Suppressor macrophage (primary cell): ENCODE data around the gene KRTAP4-6.
A peak's percentile ranks its signal among the peaks of the same experiment; 100 is the strongest.
"Not testable (repeated sequence)": the region's sequence is repeated elsewhere in the genome, so short reads cannot be mapped to it uniquely, and the experiment has no call there.

Source experiments
- DNase-seq, 4 experiments: peaks; one replicate each; pipeline ENCODE4 v3.0.0-alpha.2; 2020 to 2022
- total RNA-seq, 17 experiments: gene quantifications; one replicate each; lab custom pipeline; 2026; ENCODE audit warnings: mixed read lengths in 6 of 17, inconsistent platforms in 3 of 17; lab: John Stamatoyannopoulos, UW

The KRTAP4-6 gene
- total RNA-seq: 0 to 0.11 (median 0) reads per million in 17 experiments

DNA sequence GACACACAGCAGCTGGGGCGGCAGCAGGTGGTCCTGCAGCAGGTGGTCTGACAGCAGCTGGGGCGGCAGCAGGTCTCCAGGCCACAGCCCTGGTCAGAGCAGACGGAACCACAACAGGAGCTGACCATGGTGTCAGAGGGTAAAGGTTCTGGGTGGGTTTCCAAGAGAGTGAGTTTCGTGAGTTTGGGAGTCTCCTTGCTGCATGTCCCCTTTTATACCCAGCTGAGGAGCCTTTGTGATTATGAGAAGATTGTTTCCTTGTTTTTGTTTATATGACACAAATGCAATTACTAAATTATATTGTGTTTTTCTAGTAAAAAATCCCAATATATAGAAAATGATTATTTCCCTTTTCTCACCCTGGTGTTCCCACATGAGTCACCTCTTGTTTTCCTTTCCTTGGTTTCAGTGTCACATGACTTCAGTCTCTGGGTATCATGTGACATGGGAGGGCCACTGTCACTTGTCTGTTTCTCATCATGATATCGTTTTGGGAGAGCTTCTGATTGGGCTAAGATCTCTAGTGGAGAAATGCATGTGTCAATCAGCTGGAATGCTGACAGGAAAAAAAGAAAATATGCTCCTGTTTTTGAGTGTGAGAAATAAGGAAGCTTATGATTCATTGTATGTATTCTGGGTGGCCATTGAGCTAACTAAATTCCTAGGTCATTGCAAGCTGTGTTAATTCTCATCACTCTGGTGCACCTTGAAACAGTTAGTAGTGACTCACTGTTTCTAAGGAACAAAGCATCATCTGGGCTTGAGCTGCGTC, at the start of gene KRTAP4-6:
KRTAP4-6 (minus strand) TSS at position 185 of the 772 bp plus-strand sequence; CDS start at position 128, 57 bp downstream.
- DNase-seq: peak; percentile 20 to 49 (median 32)

- DNase-seq: not testable (repeated sequence)
Measured at GRCh38 chr17:41189837-41190318, 49.5 kb upstream of the KRTAP4-6 start, which contains the start of gene KRTAP9-1. KRTAP9-1 (plus strand) TSS chr17:41189887; CDS start chr17:41189887, 0 bp downstream.

DNA sequence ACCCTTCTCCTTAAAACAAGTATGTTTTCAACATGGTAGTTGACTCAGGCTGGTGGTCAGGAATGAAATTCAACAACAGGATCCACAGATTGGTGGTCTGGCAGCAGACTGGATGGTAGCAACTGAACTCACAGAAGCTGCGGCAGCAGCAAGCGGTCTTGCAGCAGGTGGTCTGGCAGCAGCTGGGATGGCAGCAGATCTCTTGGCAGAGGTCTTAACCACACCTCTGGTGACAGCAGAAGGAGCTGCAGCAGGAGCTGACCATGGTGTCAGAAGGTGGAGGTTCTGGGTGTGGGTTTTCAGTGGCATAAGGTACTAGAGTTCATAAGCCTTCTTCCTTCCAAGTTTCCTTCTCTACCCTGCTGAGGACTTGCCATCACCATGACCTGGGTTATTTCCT, 46.5 kb upstream of the KRTAP4-6 start:
- no peak for DNase-seq

GRCh38 chr17:41185001-41185400, 44.7 kb upstream of the KRTAP4-6 start:
- no peak for DNase-seq

- DNase-seq: no peak
Measured at GRCh38 chr17:41184480-41184961, 44.2 kb upstream of the KRTAP4-6 start, which contains the start of gene KRTAP4-1. KRTAP4-1 (minus strand) TSS chr17:41184911; CDS start chr17:41184854, 57 bp downstream.

DNA sequence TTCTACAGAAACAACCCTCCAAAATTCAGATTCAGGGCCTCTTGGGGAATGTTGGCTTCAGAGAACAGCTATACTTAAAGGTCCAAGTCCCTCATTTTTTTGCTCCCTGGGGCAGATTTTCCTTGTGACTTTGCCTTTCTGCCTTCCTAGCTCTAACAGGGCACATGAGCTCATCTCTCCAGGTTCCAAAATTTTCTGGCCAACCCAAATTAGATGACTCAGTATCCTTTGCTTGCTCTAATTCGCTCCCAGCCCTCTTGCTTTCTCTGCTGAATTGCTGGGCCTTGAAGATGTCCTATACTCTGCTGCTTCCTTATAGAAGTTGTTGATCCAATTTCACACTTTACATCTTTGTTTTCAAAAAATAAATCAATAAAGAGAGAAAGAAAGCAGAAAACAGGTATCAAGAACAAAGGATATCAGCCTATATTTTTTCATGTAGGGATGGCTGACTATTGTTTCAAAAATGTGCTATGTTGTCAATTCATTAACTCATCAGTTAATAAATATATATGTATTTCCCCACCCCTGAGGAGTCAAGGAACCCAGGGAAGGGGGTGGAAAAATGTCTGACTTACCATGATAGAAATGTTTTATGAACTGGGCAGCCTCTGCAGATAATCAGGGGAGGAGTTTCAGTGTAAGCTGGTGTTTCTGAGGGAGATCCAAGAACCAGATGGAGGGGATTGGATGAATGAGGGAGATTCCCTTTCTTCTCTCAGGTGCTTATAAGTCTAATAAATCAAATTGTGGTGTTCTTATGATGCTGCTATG, 38.7 kb upstream of the KRTAP4-6 start:
- no peak for DNase-seq

GRCh38 chr17:41178341-41178740, 38.0 kb upstream of the KRTAP4-6 start:
- DNase-seq: peak; percentile 50 to 81 (median 68)

- DNase-seq: no peak
Measured at GRCh38 chr17:41177727-41178271, 37.5 kb upstream of the KRTAP4-6 start, which contains the start of gene KRTAP4-2. KRTAP4-2 (minus strand) TSS chr17:41178221; CDS start chr17:41178164, 57 bp downstream.

- DNase-seq: peak in 3 of 4 experiments; percentile 16 to 52 (median 18)
Measured at GRCh38 chr17:41176744-41177387, 36.5 kb upstream of the KRTAP4-6 start.

GRCh38 chr17:41171886-41172285, 31.5 kb upstream of the KRTAP4-6 start:
- no peak for DNase-seq

GRCh38 chr17:41168121-41168520, 27.8 kb upstream of the KRTAP4-6 start, which contains the start of gene KRTAP4-3:
KRTAP4-3 (minus strand) TSS chr17:41168221; CDS start chr17:41168172, 49 bp downstream.
- DNase-seq: no peak

DNA sequence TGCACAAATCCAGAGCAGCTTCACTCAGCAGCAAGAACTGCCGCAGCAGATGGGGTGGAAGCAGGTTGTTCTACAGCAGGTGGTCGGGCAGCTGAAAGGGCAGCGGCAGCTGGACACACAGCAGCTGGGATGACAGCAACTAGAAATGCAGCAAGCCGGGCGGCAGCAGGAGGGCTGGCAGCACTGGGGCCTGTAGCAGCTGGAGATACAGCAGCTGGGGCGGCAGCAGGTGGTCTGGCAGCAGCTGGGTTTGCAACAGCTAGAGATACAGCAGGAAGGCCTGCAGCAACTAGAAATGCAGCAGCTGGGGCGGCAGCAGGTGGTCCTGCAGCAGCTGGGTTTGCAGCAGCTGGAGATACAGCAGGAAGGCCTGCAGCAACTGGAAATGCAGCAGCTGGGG, 27.2 kb upstream of the KRTAP4-6 start:
- no peak for DNase-seq

GRCh38 chr17:41163828-41164227, 23.5 kb upstream of the KRTAP4-6 start:
- no peak for DNase-seq

DNA sequence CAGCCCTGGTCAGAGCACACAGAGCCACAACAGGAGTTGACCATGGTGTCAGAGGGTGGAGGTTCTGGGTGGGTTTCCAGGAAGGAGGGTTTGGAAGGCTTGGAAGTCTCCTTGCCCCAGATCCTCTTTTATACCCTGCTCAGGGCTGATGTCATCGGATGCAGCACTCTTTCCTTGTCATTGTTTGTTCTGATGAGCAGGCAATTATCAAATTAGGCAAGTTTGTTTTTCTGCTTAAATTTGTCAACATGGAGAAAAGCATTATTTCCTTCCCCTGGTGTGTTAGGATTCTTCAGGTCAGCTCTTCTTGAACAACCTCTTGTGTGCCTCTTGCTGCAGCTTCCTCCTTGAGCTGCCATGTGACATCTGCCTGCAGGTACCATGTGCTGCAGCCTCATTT, 20.3 kb upstream of the KRTAP4-6 start, which contains the start of gene KRTAP4-4:
KRTAP4-4 (minus strand) TSS at position 101 of the 400 bp plus-strand sequence; CDS start at position 44, 57 bp downstream.
- no peak for DNase-seq

DNA sequence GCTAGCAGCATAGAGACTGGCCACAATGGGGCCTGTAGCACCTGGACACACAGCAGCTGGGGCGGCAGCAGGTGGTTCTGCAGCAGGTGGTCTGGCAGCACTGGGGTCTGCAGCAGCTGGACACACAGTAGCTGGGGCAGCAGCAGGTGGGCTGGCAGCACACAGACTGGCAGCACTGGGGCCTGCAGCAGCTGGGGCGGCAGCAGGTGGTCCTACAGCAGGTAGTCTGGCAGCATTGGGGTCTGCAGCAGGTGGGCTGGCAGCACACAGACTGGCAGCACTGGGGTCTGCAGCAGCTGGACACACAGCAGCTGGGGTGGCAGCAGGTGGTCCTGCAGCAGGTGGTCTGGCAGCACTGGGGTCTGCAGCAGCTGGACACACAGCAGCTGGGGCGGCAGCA, 19.8 kb upstream of the KRTAP4-6 start:
- DNase-seq: not testable (repeated sequence)

GRCh38 chr17:41153856-41154255, 13.5 kb upstream of the KRTAP4-6 start:
- DNase-seq: peak; percentile 15 to 61 (median 48)

GRCh38 chr17:41151525-41151924, 11.2 kb upstream of the KRTAP4-6 start:
- no peak for DNase-seq

GRCh38 chr17:41150026-41150425, 9.7 kb upstream of the KRTAP4-6 start:
- no peak for DNase-seq

DNA sequence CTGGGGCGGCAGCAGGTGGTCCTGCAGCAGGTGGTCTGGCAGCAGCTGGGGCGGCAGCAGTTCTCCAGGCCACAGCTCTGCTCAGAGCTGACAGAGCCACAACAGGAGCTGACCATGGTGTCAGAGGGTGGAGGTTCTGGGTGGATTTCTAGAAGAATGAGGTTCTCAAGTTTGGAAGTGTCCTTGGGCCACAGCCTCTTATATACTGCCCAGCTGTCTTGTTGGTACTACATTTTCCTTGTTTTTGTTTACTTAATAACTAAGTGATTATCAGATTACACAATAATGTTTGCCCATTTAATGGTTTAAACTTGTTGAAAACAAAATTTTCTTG, 9.3 kb upstream of the KRTAP4-6 start, which contains the start of gene KRTAP4-5:
KRTAP4-5 (minus strand) TSS at position 174 of the 334 bp plus-strand sequence; CDS start at position 116, 58 bp downstream.
- no peak for DNase-seq

GRCh38 chr17:41148971-41149651, 8.8 kb upstream of the KRTAP4-6 start:
- DNase-seq: not testable (repeated sequence)
